ENCODE results near the gene ZNF195.

Gene ZNF195

DNA sequence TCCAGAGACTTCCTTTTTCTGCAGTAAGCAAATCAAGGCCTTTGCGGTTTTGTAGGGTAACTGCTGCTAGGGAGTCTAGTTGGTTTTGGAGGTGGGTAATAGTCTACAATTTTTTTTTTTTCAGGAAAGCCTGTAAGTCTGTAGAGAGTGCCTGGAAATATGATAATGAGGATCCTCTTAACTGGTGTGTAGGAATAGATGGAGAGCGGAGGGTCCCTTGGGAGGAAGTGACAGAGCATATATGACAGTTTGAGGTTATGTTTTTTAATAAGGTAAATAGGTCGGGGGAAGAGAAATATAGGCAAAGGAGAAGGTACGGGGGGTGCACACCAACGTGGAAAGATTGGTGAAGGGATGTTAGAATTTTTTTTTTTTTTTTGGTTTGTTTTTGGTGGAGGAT, 25.9 kb downstream of the ZNF195 start:
- H3K4me3 ChIP-seq (replicated peaks; ENCODE audit: low read depth, low read length) = no peak overlapping the region
- DNase-seq (ENCODE audit: low read depth) = no peak
- no peak for TF ChIP-seq CTCF (IDR thresholded peaks at IDR 0.05; ENCODE audit: low read length, missing control alignments)

DNA sequence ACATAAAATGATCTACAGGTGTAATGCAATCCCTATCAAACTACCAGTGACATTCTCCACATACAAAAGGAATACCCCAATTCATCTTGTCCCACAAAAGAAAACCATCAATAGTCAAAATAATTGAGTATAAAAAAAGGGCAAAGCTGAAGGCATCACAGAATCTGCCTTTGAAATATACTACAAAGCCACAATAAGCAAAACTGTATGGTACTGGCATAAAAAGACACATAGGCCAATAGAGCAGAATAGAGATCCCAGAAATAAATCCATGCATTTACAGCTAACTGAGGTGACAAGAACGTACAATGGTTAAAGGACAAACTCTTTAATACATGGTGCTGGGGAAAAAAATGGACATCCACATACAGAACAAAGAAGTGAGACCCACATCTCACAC, 31.8 kb downstream of the ZNF195 start:
- DNase-seq (ENCODE audit: low read depth) = no peak
- no peak overlapping the region for H3K4me3 ChIP-seq (replicated peaks; ENCODE audit: low read depth, low read length)
- TF ChIP-seq CTCF (IDR thresholded peaks at IDR 0.05; ENCODE audit: low read length, missing control alignments) = no peak

DNA sequence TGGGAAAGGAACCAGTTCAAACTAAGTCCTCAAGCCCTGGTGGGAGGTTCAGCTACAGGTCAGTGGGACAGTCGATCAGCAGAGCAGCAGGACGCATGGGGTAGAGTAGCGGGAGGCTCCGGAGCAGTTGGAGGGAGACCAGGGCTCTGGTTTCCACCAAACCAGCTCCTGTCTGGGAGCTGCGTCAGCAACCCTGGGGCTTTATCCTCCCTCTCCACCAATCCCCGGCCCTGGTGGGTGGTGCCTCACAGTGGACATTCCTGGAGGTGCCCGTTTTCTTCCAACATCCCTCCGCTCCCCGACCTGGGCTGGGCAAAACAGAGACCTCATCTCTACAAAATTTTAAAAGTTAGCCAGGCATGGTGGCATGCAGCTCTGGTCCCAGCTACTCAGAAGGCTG, 32.4 kb downstream of the ZNF195 start:
- no peak for TF ChIP-seq CTCF (IDR thresholded peaks at IDR 0.05; ENCODE audit: low read length, missing control alignments)
- DNase-seq (ENCODE audit: low read depth) = no peak
- H3K4me3 ChIP-seq (replicated peaks; ENCODE audit: low read depth, low read length) = no peak overlapping the region

- TF ChIP-seq CTCF (IDR thresholded peaks at IDR 0.05; ENCODE audit: low read length, missing control alignments) = no peak
- DNase-seq (ENCODE audit: low read depth) = no peak
- H3K4me3 ChIP-seq (replicated peaks; ENCODE audit: low read depth, low read length) = no peak overlapping the region
Measured at GRCh38 chr11:3345736-3346135, 33.2 kb downstream of the ZNF195 start.

DNA sequence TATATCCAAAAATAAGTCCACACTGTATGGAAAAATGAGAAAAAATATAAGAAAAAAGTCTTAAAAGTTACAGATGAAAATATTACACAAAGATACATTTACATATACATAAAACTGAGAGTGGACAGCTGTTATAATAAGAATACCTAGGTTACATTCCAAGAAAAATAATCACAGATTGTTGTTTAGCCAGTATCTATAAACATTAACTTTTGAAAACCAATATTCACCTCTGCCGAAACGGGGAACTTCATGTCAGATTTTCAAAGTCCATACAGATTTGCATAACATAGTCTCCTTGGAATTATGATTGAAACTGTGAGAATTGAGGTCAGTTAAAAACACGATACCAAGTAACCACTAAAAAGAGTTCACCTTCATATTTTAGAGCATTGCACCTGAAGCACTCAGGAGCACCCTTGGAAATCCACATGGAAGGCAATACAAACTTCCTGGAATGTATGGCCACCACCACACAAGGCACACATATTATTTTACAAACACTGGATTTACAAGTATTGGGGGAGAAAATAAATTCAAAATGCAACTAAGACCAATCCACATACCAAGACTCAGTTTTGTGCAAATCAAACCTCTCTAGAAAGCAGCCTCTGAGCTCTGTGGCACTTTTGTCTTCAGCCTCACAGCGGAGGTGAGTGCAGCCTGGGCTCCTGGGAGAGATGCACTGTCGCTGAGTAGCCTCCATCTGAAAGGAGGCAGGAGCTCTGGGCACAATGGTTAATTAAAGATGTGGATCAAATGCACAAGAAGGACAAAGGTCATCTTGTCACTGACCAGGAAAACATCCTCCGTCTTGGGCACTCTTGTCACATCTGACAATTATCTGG, 34.4 kb downstream of the ZNF195 start:
- no peak overlapping the region for H3K4me3 ChIP-seq (replicated peaks; ENCODE audit: low read depth, low read length)
- no peak for TF ChIP-seq CTCF (IDR thresholded peaks at IDR 0.05; ENCODE audit: low read length, missing control alignments)
- no peak for DNase-seq (ENCODE audit: low read depth)

- no peak overlapping the region for H3K4me3 ChIP-seq (replicated peaks; ENCODE audit: low read depth, low read length)
- TF ChIP-seq CTCF (IDR thresholded peaks at IDR 0.05; ENCODE audit: low read length, missing control alignments) = no peak
- no peak for DNase-seq (ENCODE audit: low read depth)
Measured at GRCh38 chr11:3342709-3343108, 36.2 kb downstream of the ZNF195 start.

- no peak overlapping the region for H3K4me3 ChIP-seq (replicated peaks; ENCODE audit: low read depth, low read length)
- DNase-seq (ENCODE audit: low read depth) = peak; percentile 20
- peak; percentile 48 for TF ChIP-seq CTCF (IDR thresholded peaks at IDR 0.05; ENCODE audit: low read length, missing control alignments)
Measured at GRCh38 chr11:3341298-3341697, 37.6 kb downstream of the ZNF195 start.

Data from fibroblast of pulmonary artery (primary cell).